HEK293 (cell line): ENCODE measurements around the gene ABCA7.

Source experiments
- CTCF ChIA-PET: fragments of 350-600 bp; formaldehyde crosslinking; extraction: SDS; loops from one replicate; lab custom pipeline; 2021; ENCODE audit warnings: antibody characterized with exemption; lab: Yijun Ruan, JAX
- POLR2A ChIA-PET: fragments of 300-600 bp; formaldehyde crosslinking; extraction: SDS; loops from one replicate; lab custom pipeline; 2020; ENCODE audit warnings: antibody characterized with exemption, inconsistent platforms; lab: Yijun Ruan, JAX
- H3K27ac ChIP-seq: fragments of 200-500 bp; sonication (Bioruptor generic); 2 replicates; pipeline ENCODE4 v1.5.1; 2014; ENCODE audit warnings: low read depth, low read length, control low read depth, inconsistent platforms; ENCODE audit errors: extremely low read depth
- H3K36me3 ChIP-seq, 2 experiments: fragments of 200-500 bp in 1 of 2; sonication (Bioruptor generic) in 1 of 2; 1 replicate in 1 of 2; 2 replicates in 1 of 2; pipeline ENCODE4 v1.5.1; 2014 to 2017; ENCODE audit warnings: inconsistent platforms in 2 of 2, low read length in 2 of 2; ENCODE audit not compliant: control insufficient read depth in 2 of 2, insufficient read depth in 1 of 2
- H3K4me1 ChIP-seq: fragments of 200-500 bp; sonication (Bioruptor generic); 2 replicates; pipeline ENCODE4 v1.5.1; 2014; ENCODE audit warnings: mild to moderate bottlenecking, low read length, inconsistent platforms; ENCODE audit not compliant: control insufficient read depth, insufficient read depth
- H3K4me3 ChIP-seq: 2 replicates; pipeline ENCODE4 v1.5.1; 2011; ENCODE audit warnings: low read depth, mild to moderate bottlenecking, control low read depth, low read length, moderate library complexity
- H3K9me3 ChIP-seq: fragments of 200-500 bp; sonication (Bioruptor generic); 2 replicates; pipeline ENCODE4 v1.5.1; 2014; ENCODE audit warnings: low read depth, low read length, inconsistent platforms; ENCODE audit not compliant: control insufficient read depth, insufficient read depth
- AEBP2 ChIP-seq: fragments of 450-650 bp; formaldehyde crosslinking; IDR thresholded peaks from 2 replicates; pipeline ENCODE4 v1.5.1; 2016; ENCODE audit warnings: missing biosample characterization, missing genetic modification characterization, borderline replicate concordance
- GFI1B ChIP-seq: fragments of 450-650 bp; formaldehyde crosslinking; IDR thresholded peaks from 2 replicates; pipeline ENCODE4 v1.5.1; 2016; ENCODE audit warnings: missing biosample characterization, missing genetic modification characterization
- KLF8 ChIP-seq: fragments of 450-650 bp; formaldehyde crosslinking; IDR thresholded peaks from 2 replicates; pipeline ENCODE4 v1.5.1; 2016; ENCODE audit warnings: missing biosample characterization, missing genetic modification characterization
- MYNN ChIP-seq: fragments of 450-650 bp; formaldehyde crosslinking; IDR thresholded peaks from 2 replicates; pipeline ENCODE4 v1.5.1; 2016; ENCODE audit warnings: missing biosample characterization, missing genetic modification characterization, borderline replicate concordance
- OVOL3 ChIP-seq: fragments of 450-650 bp; formaldehyde crosslinking; IDR thresholded peaks from 2 replicates; pipeline ENCODE4 v1.5.1; 2016; ENCODE audit warnings: missing biosample characterization, missing genetic modification characterization
- PRDM4 ChIP-seq: fragments of 450-650 bp; formaldehyde crosslinking; IDR thresholded peaks from 2 replicates; pipeline ENCODE4 v1.5.1; 2017; ENCODE audit warnings: missing biosample characterization, missing genetic modification characterization
- SP3 ChIP-seq: fragments of 450-650 bp; formaldehyde crosslinking; IDR thresholded peaks from 2 replicates; pipeline ENCODE4 v1.5.1; 2016; ENCODE audit warnings: missing biosample characterization, missing genetic modification characterization
- SP7 ChIP-seq: fragments of 450-650 bp; formaldehyde crosslinking; IDR thresholded peaks from 2 replicates; pipeline ENCODE4 v1.5.1; 2016; ENCODE audit warnings: missing biosample characterization, missing genetic modification characterization
- ZEB2 ChIP-seq: fragments of 450-650 bp; formaldehyde crosslinking; IDR thresholded peaks from 2 replicates; pipeline ENCODE4 v1.5.1; 2016; ENCODE audit warnings: missing biosample characterization, missing genetic modification characterization
- ZFP37 ChIP-seq: fragments of 450-650 bp; formaldehyde crosslinking; IDR thresholded peaks from 2 replicates; pipeline ENCODE4 v1.5.1; 2016; ENCODE audit warnings: missing biosample characterization, missing genetic modification characterization
- ZNF112 ChIP-seq: fragments of 450-650 bp; formaldehyde crosslinking; IDR thresholded peaks from 2 replicates; pipeline ENCODE4 v1.5.0; 2017; ENCODE audit warnings: missing biosample characterization, missing genetic modification characterization
- ZNF169 ChIP-seq: fragments of 450-650 bp; formaldehyde crosslinking; IDR thresholded peaks from 2 replicates; pipeline ENCODE4 v1.5.1; 2016; ENCODE audit warnings: missing biosample characterization, missing genetic modification characterization
- ZNF175 ChIP-seq: fragments of 450-650 bp; formaldehyde crosslinking; IDR thresholded peaks from 2 replicates; pipeline ENCODE4 v1.5.1; 2016; ENCODE audit warnings: missing biosample characterization, missing genetic modification characterization
- ZNF18 ChIP-seq: fragments of 450-650 bp; formaldehyde crosslinking; IDR thresholded peaks from 2 replicates; pipeline ENCODE4 v1.5.1; 2016; ENCODE audit warnings: missing biosample characterization, missing genetic modification characterization
- ZNF2 ChIP-seq: fragments of 450-650 bp; formaldehyde crosslinking; IDR thresholded peaks from 2 replicates; pipeline ENCODE4 v1.5.1; 2016; ENCODE audit warnings: missing biosample characterization, missing genetic modification characterization
- ZNF23 ChIP-seq: fragments of 450-650 bp; formaldehyde crosslinking; IDR thresholded peaks from 2 replicates; pipeline ENCODE4 v1.5.1; 2016; ENCODE audit warnings: missing biosample characterization, missing genetic modification characterization, borderline replicate concordance
- ZNF394 ChIP-seq: fragments of 450-650 bp; formaldehyde crosslinking; IDR thresholded peaks from 2 replicates; pipeline ENCODE4 v1.5.1; 2016; ENCODE audit warnings: missing biosample characterization, missing genetic modification characterization, mild to moderate bottlenecking, moderate library complexity, borderline replicate concordance
- ZNF423 ChIP-seq: fragments of 450-650 bp; formaldehyde crosslinking; IDR thresholded peaks from 2 replicates; pipeline ENCODE4 v1.5.1; 2016; ENCODE audit warnings: missing biosample characterization, missing genetic modification characterization
- ZNF48 ChIP-seq: fragments of 450-650 bp; formaldehyde crosslinking; IDR thresholded peaks from 2 replicates; pipeline ENCODE4 v1.5.1; 2016; ENCODE audit warnings: missing biosample characterization, missing genetic modification characterization
- ZNF530 ChIP-seq: fragments of 450-650 bp; formaldehyde crosslinking; IDR thresholded peaks from 2 replicates; pipeline ENCODE4 v1.5.1; 2016; ENCODE audit warnings: low read depth, missing biosample characterization, missing genetic modification characterization
- ZNF561 ChIP-seq: fragments of 450-650 bp; IDR thresholded peaks from 2 replicates; pipeline ENCODE4 v1.5.1; 2018; ENCODE audit warnings: missing biosample characterization, missing genetic modification characterization, borderline replicate concordance
- ZNF623 ChIP-seq: fragments of 450-650 bp; formaldehyde crosslinking; IDR thresholded peaks from 2 replicates; pipeline ENCODE4 v1.5.1; 2016; ENCODE audit warnings: missing biosample characterization, missing genetic modification characterization
- ZNF639 ChIP-seq: fragments of 450-650 bp; formaldehyde crosslinking; IDR thresholded peaks from 2 replicates; pipeline ENCODE4 v1.5.1; 2016; ENCODE audit warnings: missing biosample characterization, missing genetic modification characterization
- ZNF654 ChIP-seq: fragments of 450-650 bp; formaldehyde crosslinking; IDR thresholded peaks from 2 replicates; pipeline ENCODE4 v1.5.1; 2016; ENCODE audit warnings: low read depth, missing biosample characterization, missing genetic modification characterization
- ZNF670 ChIP-seq: fragments of 450-650 bp; formaldehyde crosslinking; IDR thresholded peaks from 2 replicates; pipeline ENCODE4 v1.5.1; 2016; ENCODE audit warnings: missing biosample characterization, missing genetic modification characterization, low read depth
- ZNF76 ChIP-seq: fragments of 450-650 bp; formaldehyde crosslinking; IDR thresholded peaks from 2 replicates; pipeline ENCODE4; 2016; ENCODE audit warnings: low read depth, missing biosample characterization, missing genetic modification characterization, borderline replicate concordance
- ZSCAN4 ChIP-seq: fragments of 450-650 bp; formaldehyde crosslinking; IDR thresholded peaks from 2 replicates; pipeline ENCODE4 v1.5.1; 2017; ENCODE audit warnings: missing biosample characterization, missing genetic modification characterization
- ZSCAN5A ChIP-seq: fragments of 450-650 bp; formaldehyde crosslinking; IDR thresholded peaks from 2 replicates; pipeline ENCODE4 v1.5.1; 2016; ENCODE audit warnings: missing biosample characterization, missing genetic modification characterization

ABCA7 gene

GRCh38 chr19:1103132-1103707 is 63.3 kb downstream of the ABCA7 start:
- peaks cover 0 to 30% of the 10 kb centered on the region in 2 experiments; a peak in 1 of 3 replicates for H3K36me3 ChIP-seq
- no peaks in the 10 kb centered on the region for H3K9me3 ChIP-seq
- H3K4me3 ChIP-seq: no peak overlapping the region
- ChIA-PET CTCF (interaction anchor here (0.6 to 3.2 kb wide), 4 partner anchors 10 to 142 kb away, joined by 3 to 13 read pairs (median 3); no protein-coding TSS in a partner anchor), POLR2A (interaction anchor here (0.6 to 2.3 kb wide), 14 partner anchors 18 to 166 kb away, joined by 3 to 16 read pairs (median 4); partner anchors contain the start of genes ABCA7, ARHGAP45 and CIRBP)
- H3K27ac ChIP-seq: no peak overlapping the region
- H3K4me1 ChIP-seq: no peaks in the 10 kb centered on the region; the same call in 1 of the 2 replicates
- TF ChIP-seq SP7 (tag by site-specific recombination) (peak; percentile 13; the same call in 1 of the 2 replicates), ZNF18 (no peak), ZNF639 (tag by site-specific recombination) (0 out of 2 replicates have a peak, but pooled peaks have one; percentile 26), ZNF670 (tag by site-specific recombination) (no peak), ZNF623 (tag by site-specific recombination) (no peak), ZNF23 (tag by site-specific recombination) (no peak), ZSCAN5A (tag by site-specific recombination) (peak; percentile 11; the same call in 1 of the 2 replicates), ZNF530 (tag by site-specific recombination) (no peak), ZNF654 (tag by site-specific recombination) (no peak), ZNF48 (no peak), ZNF175 (tag by site-specific recombination) (no peak), PRDM4 (tag by site-specific recombination) (no peak; the same call in 1 of the 2 replicates), KLF8 (tag by site-specific recombination) (no peak), ZNF423 (tag by site-specific recombination) (no peak), ZNF169 (tag by site-specific recombination) (0 out of 2 replicates have a peak, but pooled peaks have one; percentile 19), GFI1B (tag by site-specific recombination) (no peak), ZNF561 (tag by site-specific recombination) (no peak), ZNF394 (tag by site-specific recombination) (0 out of 2 replicates have a peak, but pooled peaks have one; percentile 13), ZNF112 (tag by site-specific recombination) (no peak), ZEB2 (tag by site-specific recombination) (0 out of 2 replicates have a peak, but pooled peaks have one; percentile 16), MYNN (tag by site-specific recombination) (no peak), SP3 (tag by site-specific recombination) (no peak), OVOL3 (tag by site-specific recombination) (no peak), ZSCAN4 (tag by site-specific recombination) (no peak), AEBP2 (no peak), ZNF76 (tag by site-specific recombination) (0 out of 2 replicates have a peak, but pooled peaks have one; percentile 12), ZNF2 (tag by site-specific recombination) (0 out of 2 replicates have a peak, but pooled peaks have one; percentile 28), ZFP37 (no peak)
